ENCODE data around the gene GRB7. TPM values are rescaled to one million over a fixed set of nuclear protein-coding genes. Genes with fewer than 3 reads are reported as not detected.
"Not testable (repeated sequence)": the region's sequence is repeated elsewhere in the genome, so short reads cannot be mapped to it uniquely, and the experiment has no call there.

Gene GRB7
- total RNA-seq, 1 donor from 2014 or later, result 2.2 TPM

GRCh38 chr17:39757931-39758873 is 20.5 kb downstream of the GRB7 start:
- no peak for ATAC-seq (ENCODE audit: poor library complexity)

GRCh38 chr17:39759204-39759603 is 21.5 kb downstream of the GRB7 start:
- intact Hi-C loops (cut with DNase I), result loop anchor here (10.0 kb wide), 1 partner anchor 214 kb away; no protein-coding TSS in a partner anchor
- no peak for DNase-seq
- no peak for ATAC-seq (ENCODE audit: poor library complexity)

More at GRCh38 chr17:39757931-39758873, 20.5 kb downstream of the GRB7 start:
- no peak for DNase-seq
- intact Hi-C loops (cut with DNase I), result loop anchor here (10.0 kb wide), 1 partner anchor 213 kb away; no protein-coding TSS in a partner anchor

- intact Hi-C loops (cut with DNase I), result no loop called here
- DNase-seq (no peak), ATAC-seq (ENCODE audit: poor library complexity) (no peak)
These were observed 24.2 kb downstream of the GRB7 start for GRCh38 chr17:39761861-39762496.

GRCh38 chr17:39763051-39763820 is 25.5 kb downstream of the GRB7 start:
- no peak for ATAC-seq (ENCODE audit: poor library complexity)
- intact Hi-C loops (cut with DNase I), result no loop called here
- no peak for DNase-seq

- DNase-seq; intact Hi-C loops (cut with DNase I); ATAC-seq (ENCODE audit: poor library complexity): not testable (repeated sequence)
These were observed 26.4 kb downstream of the GRB7 start for GRCh38 chr17:39764171-39764570.

- intact Hi-C loops (cut with DNase I), result no loop called here
- ATAC-seq (ENCODE audit: poor library complexity) (no peak), DNase-seq (no peak)
These were observed 27.4 kb downstream of the GRB7 start for GRCh38 chr17:39765175-39765574.

GRCh38 chr17:39765766-39766165 is 28.0 kb downstream of the GRB7 start:
- intact Hi-C loops (cut with DNase I), result no loop called here
- no peak for ATAC-seq (ENCODE audit: poor library complexity)
- DNase-seq, result no peak

GRCh38 chr17:39767147-39767546 is 29.4 kb downstream of the GRB7 start:
- DNase-seq, result no peak
- intact Hi-C loops (cut with DNase I), result no loop called here
- ATAC-seq (ENCODE audit: poor library complexity), result no peak

GRCh38 chr17:39769974-39770587 is 32.3 kb downstream of the GRB7 start:
- DNase-seq (no peak), ATAC-seq (ENCODE audit: poor library complexity) (no peak)
- intact Hi-C loops (cut with DNase I), result no loop called here

GRCh38 chr17:39772415-39772814 is 34.7 kb downstream of the GRB7 start:
- ATAC-seq (ENCODE audit: poor library complexity), result no peak
- DNase-seq, result no peak
- intact Hi-C loops (cut with DNase I), result no loop called here

- intact Hi-C loops (cut with DNase I), result no loop called here
- DNase-seq (no peak), ATAC-seq (ENCODE audit: poor library complexity) (no peak)
These were observed 35.5 kb downstream of the GRB7 start for GRCh38 chr17:39772987-39773934.

GRCh38 chr17:39774047-39774446 is 36.3 kb downstream of the GRB7 start:
- ATAC-seq (ENCODE audit: poor library complexity), result no peak
- no peak for DNase-seq
- intact Hi-C loops (cut with DNase I), result no loop called here

GRCh38 chr17:39775031-39775430 is 37.3 kb downstream of the GRB7 start:
- ATAC-seq (ENCODE audit: poor library complexity) (no peak), DNase-seq (no peak)
- intact Hi-C loops (cut with DNase I), result no loop called here

GRCh38 chr17:39776252-39776651 is 38.5 kb downstream of the GRB7 start:
- intact Hi-C loops (cut with DNase I), result no loop called here
- DNase-seq (no peak), ATAC-seq (ENCODE audit: poor library complexity) (no peak)

- intact Hi-C loops (cut with DNase I), result no loop called here
- DNase-seq, result no peak
- no peak for ATAC-seq (ENCODE audit: poor library complexity)
These were observed 40.0 kb downstream of the GRB7 start for GRCh38 chr17:39777534-39778365.

- ATAC-seq (ENCODE audit: poor library complexity), result no peak
- DNase-seq, result no peak
- intact Hi-C loops (cut with DNase I), result no loop called here
These were observed 43.5 kb downstream of the GRB7 start for GRCh38 chr17:39781031-39781860.
